ENCODE results near the gene ITCH. TPM values are rescaled to one million over a fixed set of nuclear protein-coding genes. Genes with fewer than 3 reads are reported as not detected.

Gene ITCH
- total RNA-seq, 1 donor from 2014 or later = 93.2 TPM

- FAIRE-seq = no peak
- TF ChIP-seq, protein P1, sequence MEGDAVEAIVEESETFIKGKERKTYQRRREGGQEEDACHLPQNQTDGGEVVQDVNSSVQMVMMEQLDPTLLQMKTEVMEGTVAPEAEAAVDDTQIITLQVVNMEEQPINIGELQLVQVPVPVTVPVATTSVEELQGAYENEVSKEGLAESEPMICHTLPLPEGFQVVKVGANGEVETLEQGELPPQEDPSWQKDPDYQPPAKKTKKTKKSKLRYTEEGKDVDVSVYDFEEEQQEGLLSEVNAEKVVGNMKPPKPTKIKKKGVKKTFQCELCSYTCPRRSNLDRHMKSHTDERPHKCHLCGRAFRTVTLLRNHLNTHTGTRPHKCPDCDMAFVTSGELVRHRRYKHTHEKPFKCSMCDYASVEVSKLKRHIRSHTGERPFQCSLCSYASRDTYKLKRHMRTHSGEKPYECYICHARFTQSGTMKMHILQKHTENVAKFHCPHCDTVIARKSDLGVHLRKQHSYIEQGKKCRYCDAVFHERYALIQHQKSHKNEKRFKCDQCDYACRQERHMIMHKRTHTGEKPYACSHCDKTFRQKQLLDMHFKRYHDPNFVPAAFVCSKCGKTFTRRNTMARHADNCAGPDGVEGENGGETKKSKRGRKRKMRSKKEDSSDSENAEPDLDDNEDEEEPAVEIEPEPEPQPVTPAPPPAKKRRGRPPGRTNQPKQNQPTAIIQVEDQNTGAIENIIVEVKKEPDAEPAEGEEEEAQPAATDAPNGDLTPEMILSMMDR (IDR thresholded peaks at IDR 0.05; ENCODE audit: insufficient read depth, low read length, severe bottlenecking) = no peak
- DNase-seq (ENCODE audit: low read depth) = no peak
- Histone ChIP-seq H3K36me3 (ENCODE audit: control insufficient read depth, insufficient read depth, low read length) (peaks cover 32% of the 10 kb centered on the region), H3K27me3 (ENCODE audit: control insufficient read depth, insufficient read depth, low read length) (no peaks in the 10 kb centered on the region), H3K4me3 (ENCODE audit: low read depth, low read length) (no peak overlapping the region)
These were observed 167.3 kb downstream of the ITCH start for GRCh38 chr20:34530342-34530741.

- Histone ChIP-seq H3K36me3 (ENCODE audit: control insufficient read depth, insufficient read depth, low read length) (peaks cover 41% of the 10 kb centered on the region), H3K27me3 (ENCODE audit: control insufficient read depth, insufficient read depth, low read length) (no peaks in the 10 kb centered on the region), H3K4me3 (ENCODE audit: low read depth, low read length) (no peak overlapping the region)
- FAIRE-seq = no peak
- TF ChIP-seq, protein P1 (IDR thresholded peaks at IDR 0.05; ENCODE audit: insufficient read depth, low read length, severe bottlenecking) = no peak
- DNase-seq (ENCODE audit: low read depth) = no peak
These were observed 168.7 kb downstream of the ITCH start for GRCh38 chr20:34531608-34532265.

- DNase-seq (ENCODE audit: low read depth) (no peak), FAIRE-seq (no peak)
- TF ChIP-seq, protein P1 (IDR thresholded peaks at IDR 0.05; ENCODE audit: insufficient read depth, low read length, severe bottlenecking) = no peak
- no peak overlapping the region for H3K4me3 ChIP-seq (ENCODE audit: low read depth, low read length)
- H3K27me3 ChIP-seq (ENCODE audit: control insufficient read depth, insufficient read depth, low read length) = no peaks in the 10 kb centered on the region
- peaks cover 37% of the 10 kb centered on the region for H3K36me3 ChIP-seq (ENCODE audit: control insufficient read depth, insufficient read depth, low read length)
These were observed 169.2 kb downstream of the ITCH start for GRCh38 chr20:34532320-34532719.

GRCh38 chr20:34532756-34533155 lies 169.7 kb downstream of the ITCH start:
- Histone ChIP-seq H3K36me3 (ENCODE audit: control insufficient read depth, insufficient read depth, low read length) (peaks cover 33% of the 10 kb centered on the region), H3K27me3 (ENCODE audit: control insufficient read depth, insufficient read depth, low read length) (no peaks in the 10 kb centered on the region), H3K4me3 (ENCODE audit: low read depth, low read length) (no peak overlapping the region)
- TF ChIP-seq, protein P1 (IDR thresholded peaks at IDR 0.05; ENCODE audit: insufficient read depth, low read length, severe bottlenecking) = no peak
- DNase-seq (ENCODE audit: low read depth) (no peak), FAIRE-seq (no peak)

DNA sequence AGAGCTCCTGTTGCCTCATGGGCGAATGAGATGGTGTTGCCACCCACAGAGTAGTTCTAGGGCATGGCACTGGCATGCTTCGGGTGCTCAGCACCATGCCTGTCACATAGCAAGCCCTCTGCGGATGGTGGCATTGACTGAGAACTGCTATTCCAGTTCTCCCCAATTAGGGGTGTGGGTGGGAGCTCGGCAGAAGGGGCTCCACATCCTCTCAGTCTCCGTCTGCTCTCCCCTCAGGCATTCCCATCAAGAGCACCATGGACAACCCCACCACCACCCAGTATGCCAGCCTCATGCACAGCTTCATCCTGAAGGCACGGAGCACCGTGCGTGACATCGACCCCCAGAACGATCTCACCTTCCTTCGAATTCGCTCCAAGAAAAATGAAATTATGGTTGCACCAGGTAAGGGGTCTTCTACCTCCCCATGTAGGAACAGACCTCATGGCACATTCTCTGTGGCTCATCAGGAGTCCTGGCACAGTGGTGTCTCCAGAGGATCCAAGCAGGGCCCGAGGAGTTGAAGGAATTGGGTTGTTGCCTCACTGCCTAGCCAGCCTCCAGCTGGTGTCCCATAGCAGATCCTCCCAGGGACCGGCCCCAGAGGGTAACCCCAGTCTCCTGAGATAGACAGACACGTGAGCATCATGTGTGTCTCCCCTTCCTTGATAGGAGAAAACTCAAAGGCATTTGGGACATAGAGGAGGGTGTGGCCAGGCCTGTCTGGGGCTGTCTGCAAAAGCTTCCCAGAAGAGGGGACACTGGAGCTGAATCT lies 171.5 kb downstream of the ITCH start:
- DNase-seq (ENCODE audit: low read depth) = no peak

More for the DNA sequence above, 171.5 kb downstream of the ITCH start:
- Histone ChIP-seq H3K4me3 (ENCODE audit: low read depth, low read length) (no peak overlapping the region), H3K36me3 (ENCODE audit: control insufficient read depth, insufficient read depth, low read length) (peaks cover 32% of the 10 kb centered on the region), H3K27me3 (ENCODE audit: control insufficient read depth, insufficient read depth, low read length) (no peaks in the 10 kb centered on the region)
- TF ChIP-seq, protein P1 (IDR thresholded peaks at IDR 0.05; ENCODE audit: insufficient read depth, low read length, severe bottlenecking) = no peak
- FAIRE-seq = no peak
